Activated T-helper 2 cell treated with anti-CD3 and anti-CD28 coated beads, Interferon-gamma antibody, Interleukin-2, Interleukin-4, amounts not matched to agents 10 μg/mL and 5 μg/mL and 100 μg/mL, durations not matched to agents 14 hours and 24 hours and 36 hours (primary cell): ENCODE results near the gene MSANTD3. TPM values are rescaled to one million over a fixed set of nuclear protein-coding genes. Genes with fewer than 3 reads are reported as not detected.

Experiments
- DNase-seq: peaks from one replicate; pipeline ENCODE4 v3.0.0; 2021; ENCODE audit warnings: low spot score
- H3K27ac Mint-ChIP-seq: one replicate; pipeline ENCODE4 v1.8.0; 2021; ENCODE audit warnings: mixed read lengths
- H3K27me3 Mint-ChIP-seq: one replicate; pipeline ENCODE4 v1.8.0; 2021; ENCODE audit warnings: low read depth, mixed read lengths
- H3K36me3 Mint-ChIP-seq: one replicate; pipeline ENCODE4 v1.8.0; 2021; ENCODE audit warnings: low read depth, mixed read lengths
- H3K4me1 Mint-ChIP-seq: one replicate; pipeline ENCODE4 v1.8.0; 2021; ENCODE audit warnings: low read depth, mixed read lengths
- H3K4me3 Mint-ChIP-seq: one replicate; pipeline ENCODE4 v1.8.0; 2021; ENCODE audit warnings: low read depth, mild to moderate bottlenecking, moderate library complexity, mixed read lengths
- H3K9me3 Mint-ChIP-seq: one replicate; pipeline ENCODE4 v1.8.0; 2021; ENCODE audit warnings: mixed read lengths
- intact Hi-C: fragments of 100-400 bp; cut with micrococcal nuclease; formaldehyde crosslinking; loops from one replicate; pipeline ENCODE4 v1.15.1; 2023
- total RNA-seq: library from RNA; stranded (reverse); gene quantifications from 2 replicates; pipeline ENCODE4 v1.2.3, GENCODE V29; 2022

Gene MSANTD3
- total RNA-seq, 1 donor from 2014 or later = 17.6 TPM

DNA sequence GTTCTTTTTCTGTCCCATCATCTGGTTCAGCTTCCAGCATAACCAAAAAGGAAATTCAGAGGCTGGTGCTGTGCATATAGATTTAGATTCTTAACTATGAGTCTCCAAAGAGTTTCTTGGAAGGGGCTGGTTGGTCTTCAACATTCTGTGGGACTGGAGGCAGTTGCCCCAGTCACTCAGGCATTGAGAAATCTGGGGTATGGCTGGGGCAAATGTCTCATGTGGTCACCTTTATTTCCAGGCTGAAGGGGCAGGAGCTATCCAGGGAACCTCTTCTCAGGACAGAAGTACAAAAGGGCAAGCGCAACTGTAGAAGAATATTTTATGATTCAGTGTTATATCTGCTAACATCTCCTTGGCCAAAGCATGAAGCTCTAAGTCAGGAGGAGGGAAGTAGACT lies 30.6 kb downstream of the MSANTD3 start:
- H3K27me3 Mint-ChIP-seq = peaks cover 15% of the 10 kb centered on the region
- H3K27ac Mint-ChIP-seq = no peak overlapping the region
- H3K9me3 Mint-ChIP-seq = no peaks in the 10 kb centered on the region
- no peak for DNase-seq
- intact Hi-C loops = no loop called here
- no peaks in the 10 kb centered on the region for H3K4me1 Mint-ChIP-seq
- H3K4me3 Mint-ChIP-seq = no peak overlapping the region
- peaks cover 5% of the 10 kb centered on the region for H3K36me3 Mint-ChIP-seq

DNA sequence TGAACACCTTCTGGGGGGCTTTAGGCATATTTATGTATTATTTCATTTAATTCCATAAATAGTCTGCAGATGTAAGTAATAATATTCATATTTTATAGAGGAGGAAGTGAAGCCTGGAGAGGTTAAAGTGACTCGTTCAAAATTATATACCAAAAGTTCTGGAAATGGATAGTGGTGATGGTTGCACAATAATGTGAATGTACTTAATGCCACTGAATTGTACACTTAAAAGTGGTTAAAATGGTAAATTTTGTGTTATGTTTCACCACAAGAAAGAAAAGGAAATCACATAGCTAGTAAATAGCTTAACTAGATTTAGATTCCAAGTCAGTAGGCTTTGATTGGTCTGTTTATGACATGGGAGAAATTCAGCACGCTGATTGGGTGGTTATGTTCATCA lies 33.0 kb downstream of the MSANTD3 start:
- Mint-ChIP-seq H3K4me3 (no peak overlapping the region), H3K27ac (no peak overlapping the region), H3K4me1 (no peaks in the 10 kb centered on the region), H3K9me3 (no peaks in the 10 kb centered on the region), H3K27me3 (peaks cover 26% of the 10 kb centered on the region), H3K36me3 (no peaks in the 10 kb centered on the region)
- intact Hi-C loops = no loop called here
- DNase-seq = no peak

DNA sequence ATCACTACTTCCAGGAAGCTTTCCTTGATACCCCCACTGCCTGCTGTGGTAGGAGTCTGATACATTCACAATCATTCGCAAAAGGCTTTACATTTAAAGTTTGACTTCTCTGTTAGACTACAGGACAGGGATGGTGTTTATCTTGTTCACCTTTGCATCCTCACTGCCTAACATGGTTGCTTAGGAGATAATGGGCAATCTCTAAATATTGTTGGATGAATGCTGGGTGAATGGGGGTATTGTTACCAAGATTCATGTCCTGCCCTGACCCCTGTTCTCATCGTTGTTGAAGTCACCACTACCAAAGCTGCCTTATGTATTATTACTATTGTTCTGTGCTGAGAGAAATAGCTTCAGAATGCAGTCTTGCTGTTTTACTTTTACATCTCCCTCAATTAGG lies 38.3 kb downstream of the MSANTD3 start:
- no peak for DNase-seq
- Mint-ChIP-seq H3K9me3 (no peaks in the 10 kb centered on the region), H3K27me3 (peaks cover 28% of the 10 kb centered on the region), H3K36me3 (no peaks in the 10 kb centered on the region), H3K27ac (no peak overlapping the region), H3K4me1 (no peaks in the 10 kb centered on the region), H3K4me3 (no peak overlapping the region)
- intact Hi-C loops = no loop called here

DNA sequence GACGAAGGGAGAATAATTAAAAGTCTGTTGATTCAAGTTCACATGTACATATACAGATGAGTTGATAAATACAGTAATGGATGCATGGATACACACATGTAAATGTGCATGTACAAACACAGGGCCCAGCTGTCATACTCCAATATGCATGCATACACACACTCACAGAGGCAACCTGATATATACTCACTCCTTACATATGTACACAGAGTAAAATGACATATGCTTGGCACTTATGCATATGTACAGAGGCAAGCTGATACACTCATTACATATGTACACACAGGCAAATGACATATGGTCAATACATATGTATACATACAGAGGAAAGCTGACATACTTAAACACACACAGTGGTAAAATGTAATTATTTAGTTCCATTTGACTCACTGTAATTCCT lies 38.8 kb downstream of the MSANTD3 start:
- Mint-ChIP-seq H3K36me3 (no peaks in the 10 kb centered on the region), H3K4me3 (no peak overlapping the region), H3K4me1 (no peaks in the 10 kb centered on the region), H3K27me3 (peaks cover 31% of the 10 kb centered on the region), H3K9me3 (no peaks in the 10 kb centered on the region), H3K27ac (no peak overlapping the region)
- intact Hi-C loops = no loop called here
- no peak for DNase-seq

DNA sequence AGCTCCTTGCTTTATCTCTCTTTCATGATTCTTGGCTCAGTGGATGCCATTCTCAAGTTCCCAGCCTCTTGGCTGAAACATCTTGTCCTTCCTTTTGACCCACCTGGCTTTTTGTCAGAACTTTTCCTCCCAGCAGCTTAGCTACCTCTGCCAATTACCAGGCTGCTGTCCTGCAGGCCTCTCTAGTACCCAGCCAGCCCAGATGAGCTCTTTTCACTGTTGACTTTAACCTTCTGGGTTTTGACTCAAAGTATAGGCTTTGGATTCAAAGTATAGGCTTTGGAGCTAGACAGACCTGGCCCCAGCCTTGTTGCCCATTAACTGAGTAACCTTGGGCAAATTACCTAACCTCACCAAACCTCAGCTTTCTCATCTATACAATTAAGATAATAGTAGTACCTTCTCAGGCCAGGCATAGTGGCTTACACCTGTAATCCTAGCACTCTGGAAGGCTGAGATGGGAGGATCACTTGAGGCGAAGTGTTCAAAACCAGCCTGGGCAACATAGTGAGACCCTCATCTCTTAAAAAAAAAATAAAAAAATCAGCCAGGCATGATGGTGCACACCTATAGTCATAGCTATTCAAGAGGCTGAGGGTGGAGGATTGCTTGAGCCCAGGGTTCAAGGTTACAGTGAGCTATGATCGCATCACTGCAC lies 39.4 kb downstream of the MSANTD3 start:
- H3K9me3 Mint-ChIP-seq = no peaks in the 10 kb centered on the region
- H3K36me3 Mint-ChIP-seq = no peaks in the 10 kb centered on the region
- intact Hi-C loops = no loop called here
- H3K4me3 Mint-ChIP-seq = no peak overlapping the region
- H3K27me3 Mint-ChIP-seq = peaks cover 32% of the 10 kb centered on the region
- DNase-seq = no peak
- no peaks in the 10 kb centered on the region for H3K4me1 Mint-ChIP-seq
- H3K27ac Mint-ChIP-seq = no peak overlapping the region

DNA sequence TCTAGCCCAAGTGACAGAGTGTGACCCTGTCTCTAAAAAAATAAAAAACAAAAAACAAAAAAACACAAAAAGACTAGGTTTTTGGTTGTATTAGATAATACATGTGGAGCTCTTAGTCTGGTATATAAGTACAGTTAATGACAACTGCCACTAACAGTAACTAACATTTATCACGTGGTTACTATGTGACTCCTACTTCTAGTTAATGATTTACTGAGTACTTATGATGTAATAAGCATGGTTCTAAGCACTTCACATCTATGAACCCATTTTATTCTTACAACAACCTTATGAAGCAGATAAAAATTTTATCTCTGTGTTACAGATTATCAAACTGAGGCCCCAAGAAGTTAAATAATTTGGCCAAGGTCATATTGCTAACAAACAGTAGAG lies 39.9 kb downstream of the MSANTD3 start:
- H3K27ac Mint-ChIP-seq = no peak overlapping the region
- H3K4me3 Mint-ChIP-seq = no peak overlapping the region
- no peaks in the 10 kb centered on the region for H3K9me3 Mint-ChIP-seq
- no peaks in the 10 kb centered on the region for H3K4me1 Mint-ChIP-seq
- peaks cover 32% of the 10 kb centered on the region for H3K27me3 Mint-ChIP-seq
- DNase-seq = no peak
- H3K36me3 Mint-ChIP-seq = no peaks in the 10 kb centered on the region
- intact Hi-C loops = no loop called here

DNA sequence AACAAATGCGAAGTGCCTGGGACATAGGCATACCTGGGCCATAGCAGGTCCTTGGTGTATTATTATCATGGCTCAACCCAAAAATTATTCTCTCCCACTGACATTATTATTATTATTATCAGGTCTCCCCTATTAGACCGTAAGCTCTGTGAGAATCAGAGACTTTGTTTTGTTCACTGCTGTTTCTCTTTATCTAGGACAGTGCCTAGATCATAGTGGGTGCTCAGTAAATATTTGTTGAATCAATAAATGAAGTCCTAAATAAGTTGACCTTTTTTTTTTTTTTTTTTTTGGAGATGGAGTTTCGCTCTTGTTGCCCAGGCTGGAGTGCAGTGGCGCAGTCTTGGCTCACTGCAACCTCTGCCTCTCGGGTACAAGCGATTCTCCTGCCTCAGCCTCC lies 41.1 kb downstream of the MSANTD3 start:
- intact Hi-C loops = no loop called here
- no peak for DNase-seq

DNA sequence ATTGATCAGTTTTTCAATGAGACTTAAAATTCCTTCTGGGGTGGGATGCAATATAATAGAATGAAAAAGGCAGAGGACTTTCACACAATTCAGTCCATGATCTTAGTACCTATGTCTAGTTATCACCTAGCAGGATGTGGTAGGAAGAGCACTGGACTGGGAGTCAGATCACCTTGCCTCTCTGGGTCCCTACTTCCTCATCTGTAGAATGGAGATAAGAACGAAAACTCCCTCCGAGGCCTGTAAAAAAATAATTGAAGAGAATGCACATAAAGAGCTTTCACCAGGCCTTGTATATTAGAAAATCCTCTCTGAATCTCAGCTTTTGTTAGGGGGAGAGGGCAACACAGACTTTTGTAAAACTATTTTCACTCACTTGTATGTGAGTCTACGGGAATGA lies 45.3 kb downstream of the MSANTD3 start:
- no peak overlapping the region for H3K27ac Mint-ChIP-seq
- H3K4me3 Mint-ChIP-seq = peak overlapping the region; percentile 55
- intact Hi-C loops = loop anchor here (5.0 kb wide), 2 partner anchors 35 to 655 kb away; no protein-coding TSS in a partner anchor
- H3K36me3 Mint-ChIP-seq = no peaks in the 10 kb centered on the region
- no peak for DNase-seq
- peaks cover 45% of the 10 kb centered on the region for H3K27me3 Mint-ChIP-seq
- H3K4me1 Mint-ChIP-seq = peaks cover 8% of the 10 kb centered on the region
- no peaks in the 10 kb centered on the region for H3K9me3 Mint-ChIP-seq

More for the DNA sequence above, 41.1 kb downstream of the MSANTD3 start:
- H3K4me3 Mint-ChIP-seq = no peak overlapping the region
- H3K36me3 Mint-ChIP-seq = no peaks in the 10 kb centered on the region
- H3K27ac Mint-ChIP-seq = no peak overlapping the region
- peaks cover 3% of the 10 kb centered on the region for H3K4me1 Mint-ChIP-seq
- peaks cover 38% of the 10 kb centered on the region for H3K27me3 Mint-ChIP-seq
- no peaks in the 10 kb centered on the region for H3K9me3 Mint-ChIP-seq

DNA sequence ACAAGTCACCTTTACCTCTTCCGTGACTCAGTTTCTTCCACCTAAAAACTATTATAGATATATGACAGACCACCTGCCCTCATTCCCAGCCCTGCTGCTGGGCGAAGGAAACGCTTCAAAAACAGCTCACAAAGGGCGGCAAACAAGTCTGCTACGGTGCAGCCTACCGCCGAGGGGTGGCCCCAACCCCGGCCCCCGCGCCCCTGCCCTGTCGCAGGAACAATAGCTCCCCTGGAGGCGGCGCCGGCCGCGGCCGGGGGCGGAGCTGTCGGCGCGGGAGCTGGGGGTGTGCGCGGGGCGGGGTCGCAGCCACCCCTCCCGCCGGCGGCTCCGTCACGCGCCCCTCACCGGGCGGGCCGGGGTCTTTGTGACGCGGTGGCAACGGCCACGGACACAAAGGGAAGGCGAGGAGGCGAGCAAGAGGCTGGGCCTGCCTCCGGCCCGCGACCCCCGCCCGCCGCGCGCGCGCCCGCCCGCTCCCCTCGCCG lies 45.9 kb downstream of the MSANTD3 start, which contains the start of gene TMEFF1:
Gene TMEFF1, plus strand, starts transcription at position 362 of the 488 bp plus-strand sequence. CDS start 396 bp downstream, outside the sequence.
- DNase-seq = peak; percentile 27
- Mint-ChIP-seq H3K4me3 (peak within 1 kb of the TSS; percentile 68), H3K36me3 (no peaks in the 10 kb centered on the region), H3K27ac (no peak within 1 kb of the TSS), H3K9me3 (no peaks in the 10 kb centered on the region), H3K27me3 (peaks cover 45% of the 10 kb centered on the region), H3K4me1 (peaks cover 8% of the 10 kb centered on the region)
- intact Hi-C loops = loop anchor here (5.0 kb wide), 2 partner anchors 36 to 656 kb away; no protein-coding TSS in a partner anchor

DNA sequence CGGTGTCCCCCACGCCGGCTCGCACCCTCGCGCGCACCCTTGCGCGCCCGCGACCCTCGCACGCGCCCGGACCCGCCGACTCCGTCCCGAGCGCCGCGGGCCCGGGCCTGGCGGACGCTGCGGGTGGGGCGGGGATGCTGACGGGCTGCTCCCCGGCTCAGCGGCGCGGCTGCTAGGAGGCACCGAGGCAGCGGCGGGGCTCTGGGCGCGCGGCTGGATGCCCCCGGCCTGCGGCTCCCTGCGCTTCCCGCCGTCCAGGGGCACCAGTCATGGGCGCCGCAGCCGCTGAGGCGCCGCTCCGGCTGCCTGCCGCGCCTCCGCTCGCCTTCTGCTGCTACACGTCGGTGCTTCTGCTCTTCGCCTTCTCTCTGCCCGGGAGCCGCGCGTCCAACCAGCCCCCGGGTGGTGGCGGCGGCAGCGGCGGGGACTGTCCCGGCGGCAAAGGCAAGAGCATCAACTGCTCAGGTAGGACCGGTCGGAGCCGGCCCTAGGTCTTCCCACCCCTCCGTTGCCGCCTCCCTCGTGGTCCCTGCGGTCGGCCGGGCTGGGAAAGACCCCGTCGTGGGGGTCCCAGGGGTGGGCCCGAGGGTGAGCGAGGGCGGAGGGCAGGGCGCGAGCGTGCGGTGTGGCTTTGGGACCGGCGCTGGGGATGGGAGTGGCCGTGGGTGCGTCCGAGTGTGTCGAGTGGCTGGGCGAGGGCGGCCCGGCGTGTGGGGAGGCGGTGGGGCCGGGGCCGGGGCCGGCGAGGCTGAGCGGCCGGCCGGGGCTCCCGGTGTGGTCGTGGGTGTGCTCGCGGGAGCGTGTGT lies 46.5 kb downstream of the MSANTD3 start:
- intact Hi-C loops = loop anchor here (5.0 kb wide), 2 partner anchors 36 to 656 kb away; no protein-coding TSS in a partner anchor
- DNase-seq = peak; percentile 19
- Mint-ChIP-seq H3K36me3 (no peaks in the 10 kb centered on the region), H3K4me1 (peaks cover 8% of the 10 kb centered on the region), H3K27me3 (peaks cover 45% of the 10 kb centered on the region), H3K4me3 (peak overlapping the region; percentile 68), H3K27ac (no peak overlapping the region), H3K9me3 (no peaks in the 10 kb centered on the region)

DNA sequence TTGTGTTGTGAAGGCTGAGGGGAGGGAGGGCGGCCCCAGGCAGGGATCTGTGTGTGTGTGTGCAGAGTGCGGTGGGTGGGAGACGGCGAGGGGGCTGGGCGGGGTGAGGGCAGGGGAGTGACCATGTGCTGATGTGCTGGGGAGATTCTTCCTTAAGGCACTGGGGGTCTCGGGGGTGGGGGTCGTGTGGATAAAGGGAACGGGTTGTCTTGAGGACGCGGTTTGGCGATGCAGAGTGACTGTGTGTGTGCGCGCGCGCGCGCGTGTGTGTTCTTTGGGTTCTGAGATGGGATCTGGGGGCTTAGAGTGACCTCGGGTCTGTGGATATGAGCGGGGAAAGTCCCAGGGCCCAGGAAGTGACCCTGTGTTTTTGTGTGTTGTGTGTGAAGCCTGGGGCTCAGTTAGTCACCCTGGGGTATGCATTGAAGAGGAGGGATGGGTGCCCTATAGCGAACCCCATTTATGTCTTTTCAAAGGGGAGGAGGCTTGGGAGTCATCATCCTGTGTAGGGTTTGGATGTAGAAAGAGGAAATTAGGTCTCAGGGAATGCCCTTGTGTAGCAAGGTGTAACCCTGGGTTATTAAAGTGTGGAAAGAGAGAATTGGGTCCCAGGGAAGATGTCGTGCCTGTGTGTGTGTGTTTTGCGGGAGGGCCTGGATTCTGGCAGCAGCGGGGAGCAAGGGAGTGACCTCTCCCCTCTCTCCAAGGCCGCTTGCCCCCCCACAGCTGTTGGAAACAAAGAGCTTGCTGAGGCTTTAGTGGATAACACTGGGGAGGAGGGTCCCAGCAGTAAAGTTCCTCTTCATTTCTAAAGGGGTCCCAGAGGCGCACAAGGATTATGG lies 47.4 kb downstream of the MSANTD3 start:
- Mint-ChIP-seq H3K4me1 (peaks cover 8% of the 10 kb centered on the region), H3K36me3 (no peaks in the 10 kb centered on the region), H3K27ac (no peak overlapping the region), H3K27me3 (peaks cover 43% of the 10 kb centered on the region), H3K4me3 (peak overlapping the region; percentile 65), H3K9me3 (no peaks in the 10 kb centered on the region)
- intact Hi-C loops = loop anchor here (5.0 kb wide), 2 partner anchors 37 to 657 kb away; no protein-coding TSS in a partner anchor
- DNase-seq = no peak

DNA sequence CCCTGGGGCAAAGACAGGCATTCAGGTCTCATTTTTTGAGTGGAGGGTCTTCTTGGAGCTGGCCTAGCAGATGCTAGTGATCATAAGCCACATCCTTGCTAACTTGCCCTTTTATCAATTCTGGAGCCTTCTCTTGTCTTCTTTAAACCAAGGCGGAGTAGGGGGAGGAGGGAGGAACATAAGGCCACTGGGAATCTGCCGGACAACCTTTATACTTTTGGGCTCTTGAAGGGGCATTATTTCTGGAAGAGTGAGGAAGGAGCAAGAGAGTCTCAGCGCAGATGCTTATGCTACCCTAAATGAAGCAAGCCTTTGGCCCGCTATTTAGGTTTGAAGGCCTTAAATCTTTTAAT lies 48.0 kb downstream of the MSANTD3 start:
- Mint-ChIP-seq H3K4me3 (no peak overlapping the region), H3K9me3 (no peaks in the 10 kb centered on the region), H3K36me3 (no peaks in the 10 kb centered on the region), H3K27ac (no peak overlapping the region), H3K27me3 (peaks cover 44% of the 10 kb centered on the region), H3K4me1 (peaks cover 8% of the 10 kb centered on the region)
- intact Hi-C loops = loop anchor here (5.0 kb wide), 2 partner anchors 38 to 658 kb away; no protein-coding TSS in a partner anchor
- DNase-seq = no peak
